ENCODE results near the gene SMO.
"Not testable (repeated sequence)": the region's sequence is repeated elsewhere in the genome, so short reads cannot be mapped to it uniquely, and the experiment has no call there.

The SMO gene

GRCh38 chr7:129209067-129209926, 20.9 kb downstream of the SMO start:
- DNase-seq: no peak

DNA sequence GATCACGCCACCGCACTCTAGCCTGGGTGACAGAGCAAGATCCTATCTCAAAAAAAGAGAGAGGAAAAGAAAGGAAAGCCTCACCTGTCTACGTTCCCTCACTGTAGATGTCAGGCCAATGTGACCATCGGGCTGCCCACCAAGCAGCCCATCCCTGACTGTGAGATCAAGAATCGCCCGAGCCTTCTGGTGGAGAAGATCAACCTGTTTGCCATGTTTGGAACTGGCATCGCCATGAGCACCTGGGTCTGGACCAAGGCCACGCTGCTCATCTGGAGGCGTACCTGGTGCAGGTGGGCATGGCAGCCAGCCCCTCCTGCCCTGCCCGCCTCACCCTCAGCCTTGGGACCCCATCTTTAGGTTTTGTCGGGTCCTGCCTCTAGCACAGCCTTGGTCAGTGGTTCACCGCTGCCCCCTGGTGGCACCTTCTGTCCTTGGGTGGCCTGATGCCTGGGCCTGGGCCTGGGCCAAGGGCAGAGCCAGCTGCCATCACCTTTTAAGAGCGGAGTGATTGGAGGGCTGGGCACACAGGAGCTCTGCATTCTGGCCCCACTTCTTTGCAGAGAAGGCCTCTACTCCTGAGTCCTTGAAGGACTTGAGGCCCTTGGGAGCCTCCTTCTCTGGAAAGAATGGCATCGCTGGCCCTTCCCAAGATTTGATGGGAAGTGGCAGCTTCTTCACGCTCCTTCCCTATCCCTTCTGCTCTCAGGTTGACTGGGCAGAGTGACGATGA, 22.0 kb downstream of the SMO start:
- DNase-seq: peak; percentile 92

GRCh38 chr7:129210989-129211312, 22.5 kb downstream of the SMO start:
- no peak for DNase-seq

- DNase-seq: no peak
Observed at GRCh38 chr7:129212126-129212525, 23.7 kb downstream of the SMO start.

- no peak for DNase-seq
Observed at GRCh38 chr7:129212596-129212995, 24.2 kb downstream of the SMO start.

DNA sequence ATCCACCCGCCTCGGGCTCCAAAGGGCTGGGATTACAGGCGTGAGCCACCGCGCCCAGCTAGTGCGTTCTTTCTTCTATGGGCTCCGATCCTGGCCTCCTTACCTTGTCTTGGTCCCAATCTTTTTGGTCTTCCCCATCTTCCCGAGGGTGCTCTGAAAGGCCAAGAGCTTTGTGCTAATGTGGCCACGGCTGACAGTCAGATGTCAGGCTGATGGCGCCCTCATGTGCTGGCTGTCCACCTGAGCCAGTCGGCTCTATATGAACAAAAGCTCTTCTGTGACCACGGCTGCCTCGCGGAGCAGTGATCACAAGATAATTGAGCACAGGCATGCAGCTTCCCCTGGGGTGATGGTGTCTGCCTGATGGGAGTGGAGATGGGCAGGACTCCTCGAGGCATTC, 25.4 kb downstream of the SMO start:
- no peak for DNase-seq

- DNase-seq: not testable (repeated sequence)
Observed at GRCh38 chr7:129215691-129216090, 27.3 kb downstream of the SMO start.

DNA sequence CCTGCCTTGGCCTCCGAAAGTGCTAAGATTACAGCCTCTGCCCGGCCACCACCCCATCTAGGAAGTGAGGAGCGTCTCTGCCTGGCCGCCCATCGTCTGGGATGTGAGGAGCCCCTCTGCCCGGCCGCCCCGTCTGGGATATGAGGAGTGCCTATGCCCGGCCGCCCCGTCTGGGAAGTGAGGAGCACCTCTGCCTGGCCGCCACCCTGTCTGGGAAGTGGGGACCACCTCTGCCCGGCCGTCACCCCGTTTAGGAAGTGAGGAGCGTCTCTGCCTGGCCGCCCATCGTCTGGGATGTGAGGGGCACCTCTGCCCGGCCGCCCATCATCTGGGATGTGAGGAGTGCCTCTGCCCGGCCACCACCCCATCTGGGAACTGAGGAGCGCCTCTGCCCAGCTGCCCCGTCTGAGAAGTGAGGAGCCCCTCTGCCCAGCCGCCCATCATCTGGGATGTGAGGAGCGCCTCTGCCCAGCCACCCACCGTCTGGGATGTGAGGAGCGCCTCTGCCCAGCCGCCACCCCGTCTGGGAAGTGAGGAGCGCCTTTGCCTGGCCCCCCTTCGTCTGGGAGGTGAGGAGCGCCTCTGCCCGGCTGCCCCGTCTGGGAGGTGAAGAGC, 27.8 kb downstream of the SMO start:
- peak; percentile 26 for DNase-seq

DNA sequence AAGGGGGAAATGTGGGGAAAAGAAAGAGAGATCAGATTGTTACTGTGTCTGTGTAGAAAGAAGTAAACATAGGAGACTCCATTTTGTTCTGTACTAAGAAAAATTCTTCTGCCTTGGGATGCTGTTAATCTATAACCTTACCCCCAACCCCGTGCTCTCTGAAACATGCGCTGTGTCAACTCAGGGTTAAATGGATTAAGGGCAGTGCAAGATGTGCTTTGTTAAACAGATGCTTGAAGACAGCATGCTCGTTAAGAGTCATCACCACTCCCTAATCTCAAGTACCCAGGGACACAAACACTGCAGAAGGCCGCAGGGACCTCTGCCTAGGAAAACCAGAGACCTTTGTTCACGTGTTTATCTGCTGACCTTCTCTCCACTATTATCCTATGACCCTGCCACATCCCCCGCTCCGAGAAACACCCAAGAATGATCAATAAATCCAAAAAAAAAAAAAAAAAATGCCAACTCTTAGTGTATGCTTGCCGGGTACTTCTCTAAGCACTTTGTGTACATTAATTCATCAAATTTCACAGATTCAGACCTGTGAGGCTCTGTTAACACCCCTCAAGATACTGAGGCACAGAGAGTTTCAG, 28.5 kb downstream of the SMO start:
- not testable (repeated sequence) for DNase-seq

DNA sequence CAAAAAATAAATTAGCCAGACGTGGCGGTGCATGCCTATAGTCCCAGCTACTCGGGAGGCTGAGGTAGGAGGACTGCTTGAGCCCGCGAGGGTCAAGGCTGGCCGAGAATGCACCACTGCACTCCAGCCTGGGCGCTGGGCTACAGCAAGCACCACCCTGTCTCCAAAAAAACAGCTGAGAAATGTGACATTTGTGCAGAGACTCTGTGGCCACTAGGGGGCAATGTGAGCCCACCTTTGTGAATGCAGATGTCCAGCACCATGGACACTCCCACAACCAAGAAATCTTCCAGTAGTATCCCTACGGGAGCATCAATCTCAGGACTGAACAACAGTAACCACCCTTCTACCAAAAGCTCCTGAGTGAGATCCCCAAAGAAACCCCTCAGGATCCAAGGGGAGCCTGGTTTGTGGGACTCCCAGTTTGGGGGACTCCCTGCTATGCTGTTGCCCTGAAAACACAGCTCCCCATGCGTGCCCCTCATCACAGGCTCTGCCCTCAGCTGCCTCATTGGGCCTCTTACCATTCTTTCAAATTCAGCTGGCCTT, 30.2 kb downstream of the SMO start:
- peak; percentile 86 for DNase-seq

- DNase-seq: not testable (repeated sequence)
Observed at GRCh38 chr7:129219166-129219565, 30.7 kb downstream of the SMO start.

DNA sequence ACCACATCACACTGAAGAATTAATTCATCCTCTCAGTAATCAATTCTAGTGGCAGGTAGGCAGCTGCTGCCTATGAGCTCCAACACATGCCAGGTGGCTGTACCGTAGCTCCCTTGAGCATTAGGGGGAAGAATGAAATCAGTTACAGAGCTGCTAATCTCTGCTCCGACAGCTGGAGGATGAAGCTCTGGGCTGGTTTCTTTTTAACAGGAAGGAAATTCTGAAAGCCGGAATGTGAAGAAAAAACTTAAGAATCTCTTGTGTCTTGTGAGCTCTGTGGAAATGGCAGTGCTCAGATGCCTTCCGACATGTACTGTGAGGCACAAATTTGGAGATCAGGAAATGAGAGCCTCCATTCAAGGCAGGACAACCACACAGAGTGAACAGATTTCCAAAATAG, 33.6 kb downstream of the SMO start:
- DNase-seq: no peak

- peak; percentile 96 for DNase-seq
Observed at GRCh38 chr7:129224251-129225205, 36.1 kb downstream of the SMO start, which contains the start of gene AHCYL2. Gene AHCYL2, plus strand, starts transcription at chr7:129225030.

- DNase-seq: peak; percentile 79
Observed at GRCh38 chr7:129225206-129225930, 36.9 kb downstream of the SMO start.

- no peak for DNase-seq
Observed at GRCh38 chr7:129225931-129226572, 37.6 kb downstream of the SMO start.

- DNase-seq: no peak
Observed at GRCh38 chr7:129227646-129228578, 39.5 kb downstream of the SMO start.

DNA sequence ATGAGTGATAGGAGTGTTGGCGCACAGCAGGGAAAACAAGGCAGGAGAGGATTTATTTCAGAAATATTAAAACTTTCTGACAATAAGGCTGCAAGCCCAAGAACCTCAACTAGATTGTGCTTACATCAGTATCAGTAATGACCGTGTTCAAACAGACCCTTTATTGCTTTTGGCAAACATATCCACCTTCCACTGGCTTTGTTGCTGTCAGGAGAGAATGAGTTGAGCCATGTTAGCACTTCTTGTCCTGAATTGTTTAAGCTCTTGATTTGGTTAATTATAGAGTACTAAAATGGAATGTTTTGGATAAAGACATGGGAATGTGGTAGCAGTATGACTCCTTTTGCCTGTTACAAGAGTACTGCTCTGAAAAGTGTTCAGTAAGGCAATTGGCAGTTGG, 40.2 kb downstream of the SMO start:
- DNase-seq: no peak

DNA sequence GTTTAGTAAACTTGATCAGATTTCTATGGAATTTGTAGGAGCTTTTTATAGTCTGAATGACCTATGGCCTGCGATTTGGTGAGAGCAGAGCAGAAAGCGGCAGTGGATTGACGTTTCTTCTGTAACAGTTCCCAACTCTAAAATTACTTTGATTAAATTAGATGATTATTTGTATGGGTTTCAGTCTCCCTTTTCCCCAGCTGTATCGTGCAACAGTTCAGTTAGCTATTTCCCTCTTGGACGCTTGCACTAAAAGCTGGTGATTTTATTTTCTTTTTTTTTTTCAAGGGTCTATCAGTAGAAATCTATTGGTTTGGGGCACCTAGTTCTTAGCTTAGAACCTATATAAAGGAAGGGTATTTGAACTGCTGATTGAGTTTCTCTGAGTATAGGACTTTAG, 43.2 kb downstream of the SMO start:
- DNase-seq: no peak

DNA sequence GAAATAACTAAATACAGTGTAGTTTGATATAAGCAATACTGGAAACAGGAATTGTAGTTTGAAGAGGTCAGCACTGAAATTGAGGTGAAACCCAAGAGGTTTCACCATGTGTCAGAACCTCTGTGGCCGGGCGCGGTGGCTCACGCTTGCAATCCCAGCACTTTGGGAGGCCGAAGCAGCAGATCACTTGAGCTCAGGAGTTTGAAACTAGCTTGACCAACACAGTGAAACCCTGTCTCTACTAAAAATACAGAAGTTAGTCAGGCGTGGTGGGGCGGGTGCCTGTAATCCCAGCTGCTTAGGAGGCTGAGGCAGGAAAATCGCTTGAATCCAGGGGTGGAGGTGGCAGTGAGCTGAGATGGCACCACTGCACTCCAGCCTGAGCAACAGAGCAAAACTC, 50.1 kb downstream of the SMO start:
- no peak for DNase-seq

All from activated CD8-positive, alpha-beta memory T cell treated with anti-CD3 and anti-CD28 coated beads, Interleukin-2, amount 50 U/mL, for 48 hours (primary cell).